Liver (tissue), 9 donors: Measurements from ENCODE around the gene GREB1L. TPM values are rescaled to one million over a fixed set of nuclear protein-coding genes. Genes with fewer than 3 reads are reported as not detected.

Experiments used
- DNase-seq: peaks from one replicate; pipeline ENCODE4 v3.0.0-alpha.2; 2017; ENCODE audit warnings: low spot score
- H3K27ac ChIP-seq, 2 donors: one replicate each; pipeline ENCODE4 v1.7.0; 2013; ENCODE audit warnings: inconsistent platforms in 2 of 2, low read length in 2 of 2, control low read depth in 1 of 2, low read depth in 1 of 2, mild to moderate bottlenecking in 1 of 2
- H3K27me3 ChIP-seq, 4 donors: one replicate each; pipeline versions ENCODE4 v1.6.1 to v1.7.0; 2013; ENCODE audit warnings: low read length in 3 of 4, inconsistent platforms in 1 of 4, mild to moderate bottlenecking in 1 of 4, moderate library complexity in 1 of 4; ENCODE audit not compliant: control insufficient read depth in 4 of 4, insufficient read depth in 4 of 4
- H3K36me3 ChIP-seq, 4 donors: one replicate each; pipeline versions ENCODE4 v1.6.1 to v1.7.0; 2013; ENCODE audit warnings: low read length in 3 of 4, mild to moderate bottlenecking in 3 of 4, low read depth in 1 of 4, moderate library complexity in 1 of 4; ENCODE audit not compliant: control insufficient read depth in 4 of 4, insufficient read depth in 3 of 4
- H3K4me1 ChIP-seq, 4 donors: one replicate each; pipeline versions ENCODE4 v1.6.1 to v1.7.0; 2013; ENCODE audit warnings: low read length in 3 of 4, mild to moderate bottlenecking in 3 of 4, moderate library complexity in 1 of 4; ENCODE audit not compliant: control insufficient read depth in 4 of 4, insufficient read depth in 4 of 4
- H3K4me3 ChIP-seq, 3 donors: one replicate each; pipeline versions ENCODE4 v1.6.1 to v1.7.0; 2013; ENCODE audit warnings: low read length in 3 of 3, control low read depth in 1 of 3, low read depth in 1 of 3, mild to moderate bottlenecking in 1 of 3
- H3K9ac ChIP-seq, 2 donors: one replicate each; pipeline ENCODE4 v1.7.0; 2013; ENCODE audit warnings: low read length in 2 of 2, mild to moderate bottlenecking in 2 of 2, moderate library complexity in 2 of 2, control low read depth in 1 of 2, low read depth in 1 of 2
- H3K9me3 ChIP-seq, 4 donors: one replicate each; pipeline versions ENCODE4 v1.6.1 to v1.7.0; 2013; ENCODE audit warnings: low read length in 3 of 4; ENCODE audit not compliant: control insufficient read depth in 4 of 4
- EGR1 ChIP-seq, 2 donors: IDR thresholded peaks; 2 replicates each; pipeline ENCODE4 v1.6.1; 2016 to 2018; ENCODE audit warnings: antibody characterized with exemption in 2 of 2, low read depth in 2 of 2
- FOXA1 ChIP-seq: IDR thresholded peaks from 2 replicates; pipeline ENCODE4 v1.6.1; 2016; ENCODE audit warnings: antibody characterized with exemption
- FOXA2 ChIP-seq: IDR thresholded peaks from 2 replicates; pipeline ENCODE4 v1.6.1; 2016; ENCODE audit warnings: antibody characterized with exemption
- GABPA ChIP-seq, 2 donors: IDR thresholded peaks in 1 of 2; conservative IDR thresholded peaks in 1 of 2; 2 replicates each; pipeline ENCODE4 v1.6.1; 2016; ENCODE audit warnings: antibody characterized with exemption in 2 of 2, mild to moderate bottlenecking in 1 of 2, moderate library complexity in 1 of 2
- HNF4A ChIP-seq, 2 donors: conservative IDR thresholded peaks; 2 replicates each; pipeline ENCODE4 v1.6.1; 2016; ENCODE audit warnings: antibody characterized with exemption in 2 of 2, mild to moderate bottlenecking in 2 of 2
- HNF4G ChIP-seq: IDR thresholded peaks from 2 replicates; pipeline ENCODE4 v1.6.1; 2016; ENCODE audit warnings: antibody characterized with exemption
- JUND ChIP-seq, 2 donors: IDR thresholded peaks; 2 replicates each; pipeline ENCODE4 v1.6.1; 2016; ENCODE audit warnings: antibody characterized with exemption in 2 of 2
- NR2F2 ChIP-seq: IDR thresholded peaks from 2 replicates; pipeline ENCODE4 v1.6.1; 2016; ENCODE audit warnings: antibody characterized with exemption
- RAD21 ChIP-seq, 2 donors: IDR thresholded peaks; 2 replicates each; pipeline ENCODE4 v1.6.1; 2016; ENCODE audit warnings: antibody characterized with exemption in 2 of 2, mild to moderate bottlenecking in 2 of 2
- RXRA ChIP-seq, 2 donors: IDR thresholded peaks; 2 replicates each; pipeline ENCODE4 v1.6.1; 2017 to 2018; ENCODE audit warnings: antibody characterized with exemption in 2 of 2, mild to moderate bottlenecking in 1 of 2
- SP1 ChIP-seq: IDR thresholded peaks from 2 replicates; pipeline ENCODE4 v1.6.1; 2018; ENCODE audit warnings: antibody characterized with exemption, mild to moderate bottlenecking
- TAF1 ChIP-seq: conservative IDR thresholded peaks from 2 replicates; pipeline ENCODE4 v1.6.1; 2016; ENCODE audit warnings: antibody characterized with exemption, mild to moderate bottlenecking
- YY1 ChIP-seq: IDR thresholded peaks from 2 replicates; pipeline ENCODE4 v1.6.1; 2016; ENCODE audit warnings: antibody characterized with exemption, mild to moderate bottlenecking
- WGBS: extraction: QIAGEN DNeasy Blood & Tissue Kit; methylation state at CpG from one replicate; pipeline ENCODE4 v1.1.7; 2013; 5-methylcytosine and 5-hydroxymethylcytosine counted together
- polyA plus RNA-seq, 2 donors: library from polyadenylated mRNA; stranded (reverse) in 1 of 2; unstranded in 1 of 2; fragments of 200-250 nt in 1 of 2; fragments of >200 nt in 1 of 2; fragmentation: Nextera tagmentation in 1 of 2; extraction: Ambion mirVana in 1 of 2; gene quantifications; one replicate each; pipeline versions ENCODE4 v1.2.1 to v1.2.3, GENCODE V29; 2013 to 2015
- total RNA-seq, 2 donors: library from RNA; depleted of rRNA; stranded (reverse); fragments of >200 nt; gene quantifications; one replicate each; pipeline ENCODE4 v1.2.3, GENCODE V29; 2014
- TF ChIP-seq, protein P1 (sequence below): fragments of 150-350 bp; IDR thresholded peaks from 2 replicates; pipeline ENCODE4 v1.5.1; 2017; ENCODE audit warnings: improper control_type of control experiment, low read depth, low read length; ENCODE audit not compliant: missing input control
- TF ChIP-seq, protein P2 (sequence below): IDR thresholded peaks from 2 replicates; pipeline ENCODE4 v1.6.1; 2016; ENCODE audit warnings: antibody characterized with exemption
- TF ChIP-seq, protein P3 (sequence below): IDR thresholded peaks from 2 replicates; pipeline ENCODE4 v1.6.1; 2016; ENCODE audit warnings: antibody characterized with exemption
- TF ChIP-seq, protein P4 (sequence below): IDR thresholded peaks from 2 replicates; pipeline ENCODE4 v1.6.1; 2016; ENCODE audit warnings: antibody characterized with exemption, mild to moderate bottlenecking
- TF ChIP-seq, protein P5 (sequence below): IDR thresholded peaks from 2 replicates; pipeline ENCODE4 v1.6.1; 2016; ENCODE audit warnings: antibody characterized with exemption
- donor health status: healthy.
- donor health status: healthy.
- donor health status: healthy.
- donor health status: healthy.
- donor health status: healthy.

The GREB1L gene
- total and polyA plus RNA-seq, 4 donors: 1.2 to 13.1 (median 3.0) TPM

DNA sequence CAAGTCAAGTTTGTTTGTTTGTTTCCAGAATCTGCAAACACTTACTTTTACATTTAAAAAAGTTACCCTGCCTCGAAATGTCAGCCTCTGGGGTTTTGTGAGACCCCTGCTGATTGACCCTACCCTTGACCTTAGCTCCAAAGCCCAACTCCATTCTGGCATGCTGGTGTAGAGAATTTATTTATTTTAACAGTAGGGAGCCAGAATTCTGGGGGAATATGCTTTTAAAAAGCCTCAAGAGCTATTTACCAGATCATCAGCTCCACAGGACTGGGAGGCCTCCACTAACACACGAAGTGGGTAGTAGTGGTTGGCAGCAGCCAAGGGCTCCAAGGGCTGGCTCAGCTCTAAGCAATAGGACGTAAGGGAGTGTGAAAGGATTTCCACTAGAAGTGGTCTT is 23.2 kb upstream of the GREB1L start:
- H3K36me3 ChIP-seq: no peaks in the 10 kb centered on the region
- 75% methylated on average over 3 of the region's 3 CpGs for WGBS

DNA sequence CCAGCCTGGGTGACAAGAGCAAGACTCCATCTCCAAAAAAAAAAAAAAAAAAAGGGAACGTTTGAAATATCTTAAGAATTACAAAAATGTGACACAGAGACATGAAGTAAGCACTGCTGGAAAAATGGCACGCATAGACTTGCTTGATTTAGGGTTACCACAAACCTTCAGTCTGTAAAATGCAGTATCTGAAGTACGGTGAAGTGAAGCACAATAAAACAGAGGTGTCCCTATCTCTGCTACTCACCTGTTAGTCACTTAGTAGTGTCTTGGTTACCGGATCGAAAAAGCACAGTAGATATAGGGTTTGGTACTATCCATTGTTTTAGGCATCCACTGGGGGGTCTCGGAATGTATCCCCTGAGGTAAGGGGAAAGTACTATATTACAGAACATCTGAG is 11.6 kb upstream of the GREB1L start:
- no peak for DNase-seq
- Histone ChIP-seq H3K36me3 (no peaks in the 10 kb centered on the region), H3K4me1 (no peaks in the 10 kb centered on the region), H3K27ac (no peak overlapping the region), H3K27me3 (no peaks in the 10 kb centered on the region), H3K9me3 (no peaks in the 10 kb centered on the region), H3K4me3 (no peak overlapping the region), H3K9ac (no peak overlapping the region)
- 79% methylated on average over 6 of the region's 6 CpGs for WGBS
- TF ChIP-seq FOXA1 (no peak), YY1 (no peak), RAD21 (IDR thresholded peaks at IDR 0.05) (no peak), SP1 (no peak), GABPA (IDR thresholded peaks at IDR 0.05 in 1 of 2, conservative IDR thresholded peaks at IDR 0.05 in 1 of 2) (no peak), HNF4A (conservative IDR thresholded peaks at IDR 0.05) (no peak), FOXA2 (no peak), JUND (IDR thresholded peaks at IDR 0.05) (no peak), NR2F2 (no peak), EGR1 (IDR thresholded peaks at IDR 0.05; ENCODE audit: low read depth in 2 of 2) (no peak)
- TF ChIP-seq, protein P1, sequence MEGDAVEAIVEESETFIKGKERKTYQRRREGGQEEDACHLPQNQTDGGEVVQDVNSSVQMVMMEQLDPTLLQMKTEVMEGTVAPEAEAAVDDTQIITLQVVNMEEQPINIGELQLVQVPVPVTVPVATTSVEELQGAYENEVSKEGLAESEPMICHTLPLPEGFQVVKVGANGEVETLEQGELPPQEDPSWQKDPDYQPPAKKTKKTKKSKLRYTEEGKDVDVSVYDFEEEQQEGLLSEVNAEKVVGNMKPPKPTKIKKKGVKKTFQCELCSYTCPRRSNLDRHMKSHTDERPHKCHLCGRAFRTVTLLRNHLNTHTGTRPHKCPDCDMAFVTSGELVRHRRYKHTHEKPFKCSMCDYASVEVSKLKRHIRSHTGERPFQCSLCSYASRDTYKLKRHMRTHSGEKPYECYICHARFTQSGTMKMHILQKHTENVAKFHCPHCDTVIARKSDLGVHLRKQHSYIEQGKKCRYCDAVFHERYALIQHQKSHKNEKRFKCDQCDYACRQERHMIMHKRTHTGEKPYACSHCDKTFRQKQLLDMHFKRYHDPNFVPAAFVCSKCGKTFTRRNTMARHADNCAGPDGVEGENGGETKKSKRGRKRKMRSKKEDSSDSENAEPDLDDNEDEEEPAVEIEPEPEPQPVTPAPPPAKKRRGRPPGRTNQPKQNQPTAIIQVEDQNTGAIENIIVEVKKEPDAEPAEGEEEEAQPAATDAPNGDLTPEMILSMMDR: no peak
- TF ChIP-seq, protein P2, sequence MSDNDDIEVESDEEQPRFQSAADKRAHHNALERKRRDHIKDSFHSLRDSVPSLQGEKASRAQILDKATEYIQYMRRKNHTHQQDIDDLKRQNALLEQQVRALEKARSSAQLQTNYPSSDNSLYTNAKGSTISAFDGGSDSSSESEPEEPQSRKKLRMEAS: no peak

More for the DNA sequence above, 23.2 kb upstream of the GREB1L start:
- DNase-seq: no peak
- H3K4me3 ChIP-seq: no peak overlapping the region
- no peaks in the 10 kb centered on the region for H3K27me3 ChIP-seq
- TF ChIP-seq JUND (IDR thresholded peaks at IDR 0.05) (no peak), RXRA (IDR thresholded peaks at IDR 0.05) (no peak), YY1 (no peak), SP1 (no peak), HNF4G (no peak), EGR1 (IDR thresholded peaks at IDR 0.05; ENCODE audit: low read depth in 2 of 2) (no peak), RAD21 (IDR thresholded peaks at IDR 0.05) (no peak), FOXA1 (no peak), GABPA (IDR thresholded peaks at IDR 0.05 in 1 of 2, conservative IDR thresholded peaks at IDR 0.05 in 1 of 2) (no peak), HNF4A (conservative IDR thresholded peaks at IDR 0.05) (no peak), TAF1 (no peak), NR2F2 (no peak)
- TF ChIP-seq, protein P3, sequence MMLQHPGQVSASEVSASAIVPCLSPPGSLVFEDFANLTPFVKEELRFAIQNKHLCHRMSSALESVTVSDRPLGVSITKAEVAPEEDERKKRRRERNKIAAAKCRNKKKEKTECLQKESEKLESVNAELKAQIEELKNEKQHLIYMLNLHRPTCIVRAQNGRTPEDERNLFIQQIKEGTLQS: no peak
- TF ChIP-seq, protein P4, sequence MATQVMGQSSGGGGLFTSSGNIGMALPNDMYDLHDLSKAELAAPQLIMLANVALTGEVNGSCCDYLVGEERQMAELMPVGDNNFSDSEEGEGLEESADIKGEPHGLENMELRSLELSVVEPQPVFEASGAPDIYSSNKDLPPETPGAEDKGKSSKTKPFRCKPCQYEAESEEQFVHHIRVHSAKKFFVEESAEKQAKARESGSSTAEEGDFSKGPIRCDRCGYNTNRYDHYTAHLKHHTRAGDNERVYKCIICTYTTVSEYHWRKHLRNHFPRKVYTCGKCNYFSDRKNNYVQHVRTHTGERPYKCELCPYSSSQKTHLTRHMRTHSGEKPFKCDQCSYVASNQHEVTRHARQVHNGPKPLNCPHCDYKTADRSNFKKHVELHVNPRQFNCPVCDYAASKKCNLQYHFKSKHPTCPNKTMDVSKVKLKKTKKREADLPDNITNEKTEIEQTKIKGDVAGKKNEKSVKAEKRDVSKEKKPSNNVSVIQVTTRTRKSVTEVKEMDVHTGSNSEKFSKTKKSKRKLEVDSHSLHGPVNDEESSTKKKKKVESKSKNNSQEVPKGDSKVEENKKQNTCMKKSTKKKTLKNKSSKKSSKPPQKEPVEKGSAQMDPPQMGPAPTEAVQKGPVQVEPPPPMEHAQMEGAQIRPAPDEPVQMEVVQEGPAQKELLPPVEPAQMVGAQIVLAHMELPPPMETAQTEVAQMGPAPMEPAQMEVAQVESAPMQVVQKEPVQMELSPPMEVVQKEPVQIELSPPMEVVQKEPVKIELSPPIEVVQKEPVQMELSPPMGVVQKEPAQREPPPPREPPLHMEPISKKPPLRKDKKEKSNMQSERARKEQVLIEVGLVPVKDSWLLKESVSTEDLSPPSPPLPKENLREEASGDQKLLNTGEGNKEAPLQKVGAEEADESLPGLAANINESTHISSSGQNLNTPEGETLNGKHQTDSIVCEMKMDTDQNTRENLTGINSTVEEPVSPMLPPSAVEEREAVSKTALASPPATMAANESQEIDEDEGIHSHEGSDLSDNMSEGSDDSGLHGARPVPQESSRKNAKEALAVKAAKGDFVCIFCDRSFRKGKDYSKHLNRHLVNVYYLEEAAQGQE: no peak
- TF ChIP-seq, protein P5, sequence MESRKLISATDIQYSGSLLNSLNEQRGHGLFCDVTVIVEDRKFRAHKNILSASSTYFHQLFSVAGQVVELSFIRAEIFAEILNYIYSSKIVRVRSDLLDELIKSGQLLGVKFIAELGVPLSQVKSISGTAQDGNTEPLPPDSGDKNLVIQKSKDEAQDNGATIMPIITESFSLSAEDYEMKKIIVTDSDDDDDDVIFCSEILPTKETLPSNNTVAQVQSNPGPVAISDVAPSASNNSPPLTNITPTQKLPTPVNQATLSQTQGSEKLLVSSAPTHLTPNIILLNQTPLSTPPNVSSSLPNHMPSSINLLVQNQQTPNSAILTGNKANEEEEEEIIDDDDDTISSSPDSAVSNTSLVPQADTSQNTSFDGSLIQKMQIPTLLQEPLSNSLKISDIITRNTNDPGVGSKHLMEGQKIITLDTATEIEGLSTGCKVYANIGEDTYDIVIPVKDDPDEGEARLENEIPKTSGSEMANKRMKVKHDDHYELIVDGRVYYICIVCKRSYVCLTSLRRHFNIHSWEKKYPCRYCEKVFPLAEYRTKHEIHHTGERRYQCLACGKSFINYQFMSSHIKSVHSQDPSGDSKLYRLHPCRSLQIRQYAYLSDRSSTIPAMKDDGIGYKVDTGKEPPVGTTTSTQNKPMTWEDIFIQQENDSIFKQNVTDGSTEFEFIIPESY: no peak
- TF ChIP-seq, protein P2: no peak
- TF ChIP-seq, protein P1: no peak
- no peak overlapping the region for H3K9ac ChIP-seq
- no peaks in the 10 kb centered on the region for H3K4me1 ChIP-seq
- H3K9me3 ChIP-seq: no peaks in the 10 kb centered on the region
- H3K27ac ChIP-seq: no peak overlapping the region
